Measurements from ENCODE around the gene SRGAP1. TPM values are rescaled to one million over a fixed set of nuclear protein-coding genes. Genes with fewer than 3 reads are reported as not detected.

Gene SRGAP1
- total and polyA plus RNA-seq, 2 of the 4 experiments (the other 2 are of a cell fraction) = 10.0 to 10.2 TPM

- Histone ChIP-seq H3K9me3 (ENCODE audit: control insufficient read depth, insufficient read depth, low read length) (no peaks in the 10 kb centered on the region), H2BK5ac (ENCODE audit: low read depth, low read length, poor library complexity, severe bottlenecking) (no peak overlapping the region), H3K4me1 (ENCODE audit: control insufficient read depth, insufficient read depth, low read length) (peaks cover 1% of the 10 kb centered on the region; the same call in 1 of the 2 replicates), H2BK15ac (ENCODE audit: low read depth, low read length) (no peak overlapping the region), H3K27ac (ENCODE audit: insufficient read depth, low read length) (no peak overlapping the region), H2AK9ac (replicated peaks; ENCODE audit: low read depth, low read length, poor library complexity) (no peak overlapping the region), H3K4me2 (ENCODE audit: low read depth, low read length) (no peak overlapping the region), H4K8ac (ENCODE audit: low read depth in 2 of 2, low read length in 2 of 2) (peak overlapping the region in 1 of 2 experiments; percentile 20; a peak in 1 of 4 replicates), H2BK20ac (ENCODE audit: low read depth, low read length) (no peak overlapping the region), H3K79me1 (ENCODE audit: low read depth in 1 of 2, low read length in 2 of 2) (peaks cover 30 to 45% of the 10 kb centered on the region in 2 experiments), H3K27me3 (ENCODE audit: control insufficient read depth, insufficient read depth, low read length) (no peaks in the 10 kb centered on the region), H3K56ac (ENCODE audit: extremely low read depth, insufficient read depth, low read length) (no peak overlapping the region), H2AK5ac (ENCODE audit: low read depth, low read length) (no peak overlapping the region), H4K5ac (ENCODE audit: low read depth, low read length) (peak overlapping the region; percentile 57; the same call in 1 of the 2 replicates), H3K23ac (ENCODE audit: low read depth, low read length) (no peak overlapping the region), H3K36me3 (ENCODE audit: control insufficient read depth, insufficient read depth, low read length) (peaks cover 36% of the 10 kb centered on the region), H3K14ac (replicated peaks; ENCODE audit: low read depth, low read length) (no peak overlapping the region; the same call in 1 of the 2 replicates), H3K18ac (ENCODE audit: low read depth, low read length) (no peak overlapping the region), H3K9ac (ENCODE audit: low read depth, low read length) (no peak overlapping the region), H3K9me1 (ENCODE audit: insufficient read depth, low read length) (peaks cover 7% of the 10 kb centered on the region; the same call in 1 of the 2 replicates), H3K4ac (ENCODE audit: low read depth, low read length) (no peak overlapping the region), H2BK120ac (ENCODE audit: low read depth, low read length) (no peak overlapping the region), H4K91ac (ENCODE audit: insufficient read depth, low read depth, low read length) (no peak overlapping the region), H2AFZ (replicated peaks; ENCODE audit: low read length, poor library complexity) (no peak overlapping the region), H3K4me3 (ENCODE audit: insufficient read depth, low read depth, low read length) (no peak overlapping the region), H4K20me1 (ENCODE audit: insufficient read depth, low read length) (no peaks in the 10 kb centered on the region)
- ChIA-PET POLR2A (ENCODE audit: unreplicated experiment) (no interaction called here), CTCF (no interaction called here)
- BruUV-seq (replicated peaks) = no TSS peak
- dilution Hi-C loops (cut with HindIII; ENCODE audit: low sequenced_read_pairs, unreplicated experiment) (no loop called here), in situ Hi-C loops (cut with MboI; ENCODE audit: low sequenced_read_pairs) (no loop called here), intact Hi-C loops (cut with micrococcal nuclease) (loop anchor here (10.0 kb wide), 1 partner anchor 108 kb away; the partner anchor contains the start of gene KICS2)
- no peak for ATAC-seq (ENCODE audit: low read depth)
- no peak for DNase-seq
- TF ChIP-seq POLR2A (IDR thresholded peaks at IDR 0.05; ENCODE audit: low read depth, low read length) (no peak), ELK1 (IDR thresholded peaks at IDR 0.05; ENCODE audit: borderline replicate concordance, low read depth, low read length) (no peak), MXI1 (IDR thresholded peaks at IDR 0.05; ENCODE audit: borderline replicate concordance, low read depth, low read length) (no peak), RFX5 (IDR thresholded peaks at IDR 0.05; ENCODE audit: low read depth, low read length) (no peak), FOS (IDR thresholded peaks at IDR 0.05; ENCODE audit: low read depth, low read length) (no peak), MAFK (IDR thresholded peaks at IDR 0.05; ENCODE audit: low read depth, low read length) (no peak), MAZ (IDR thresholded peaks at IDR 0.05; ENCODE audit: borderline replicate concordance, low read depth, low read length) (no peak), CTCF (conservative IDR thresholded peaks at IDR 0.05; ENCODE audit: low read depth, low read length) (no peak), RCOR1 (IDR thresholded peaks at IDR 0.05; ENCODE audit: insufficient replicate concordance, low read length) (no peak), RAD21 (IDR thresholded peaks at IDR 0.05; ENCODE audit: low read length) (no peak), SMC3 (IDR thresholded peaks at IDR 0.05; ENCODE audit: low read depth, low read length) (no peak), CHD1 (IDR thresholded peaks at IDR 0.05; ENCODE audit: low read depth, low read length) (no peak), USF2 (IDR thresholded peaks at IDR 0.05; ENCODE audit: low read depth, low read length) (no peak), CEBPB (IDR thresholded peaks at IDR 0.05; ENCODE audit: low read depth, low read length) (no peak), NFE2L2 (IDR thresholded peaks at IDR 0.05; ENCODE audit: low read depth, low read length) (no peak)
- 100% methylated on average over 1 of the region's 2 CpGs; no CpG with 5 or more reads in 1 of the 2 experiments for WGBS, 2 experiments (ENCODE audit: extremely low coverage in 2 of 2, insufficient read length in 1 of 2)
Observed at GRCh38 chr12:64116969-64117368, 272.5 kb downstream of the SRGAP1 start.
